Smooth muscle cell (in vitro differentiated cells): ENCODE measurements around the gene KAZN. TPM values are rescaled to one million over a fixed set of nuclear protein-coding genes. Genes with fewer than 3 reads are reported as not detected.

ENCODE experiments used
- DNase-seq: peaks from one replicate; lab custom pipeline; 2025; ENCODE audit not compliant: unreplicated experiment; lab: John Stamatoyannopoulos, UW
- H2AFZ ChIP-seq: fragments of 200-600 bp; sonication (generic); 2 replicates; pipeline ENCODE4 v1.6.0; 2016; ENCODE audit warnings: antibody characterized with exemption, low read depth, mild to moderate bottlenecking
- H3F3A ChIP-seq: fragments of 200-600 bp; sonication (generic); 2 replicates; pipeline ENCODE4 v1.6.0; 2017; ENCODE audit warnings: antibody characterized with exemption, low read depth
- H3K27ac ChIP-seq: fragments of 200-600 bp; sonication (generic); 2 replicates; pipeline ENCODE4 v1.5.1; 2016; ENCODE audit warnings: low read depth, mild to moderate bottlenecking
- H3K27me3 ChIP-seq: fragments of 200-600 bp; sonication (generic); 2 replicates; pipeline ENCODE4 v1.6.1; 2016; ENCODE audit warnings: low read depth, mild to moderate bottlenecking
- H3K36me3 ChIP-seq: fragments of 200-600 bp; sonication (generic); 2 replicates; pipeline ENCODE4 v1.5.1; 2016; ENCODE audit warnings: low read depth
- H3K4me1 ChIP-seq: fragments of 200-600 bp; sonication (generic); 2 replicates; pipeline ENCODE4 v1.5.1; 2016; ENCODE audit warnings: low read depth
- H3K4me2 ChIP-seq: fragments of 200-600 bp; sonication (generic); 2 replicates; pipeline ENCODE4 v1.6.0; 2016; ENCODE audit warnings: mild to moderate bottlenecking
- H3K4me3 ChIP-seq: fragments of 200-600 bp; sonication (generic); 2 replicates; pipeline ENCODE4 v1.5.1; 2016; ENCODE audit warnings: mild to moderate bottlenecking
- H3K79me2 ChIP-seq: fragments of 200-600 bp; sonication (generic); 2 replicates; pipeline ENCODE4 v1.6.0; 2016; ENCODE audit warnings: low read depth, mild to moderate bottlenecking
- H3K9ac ChIP-seq: fragments of 200-600 bp; sonication (generic); 2 replicates; pipeline ENCODE4 v1.6.0; 2016; ENCODE audit warnings: low read depth
- H3K9me3 ChIP-seq: fragments of 200-600 bp; sonication (generic); replicated peaks from 2 replicates; pipeline ENCODE4 v1.5.1; 2016; ENCODE audit warnings: low read depth
- H4K20me1 ChIP-seq: fragments of 200-600 bp; sonication (generic); 2 replicates; pipeline ENCODE4 v1.6.0; 2016; ENCODE audit warnings: low read depth
- WGBS: methylation state at CpG from one replicate; pipeline ENCODE4 v1.1.7; 2016; ENCODE audit warnings: low lambda C conversion rate; 5-methylcytosine and 5-hydroxymethylcytosine counted together
- polyA plus RNA-seq: library from polyadenylated mRNA; unstranded; fragments of >200 nt; fragmentation: Nextera tagmentation; extraction: Ambion mirVana; gene quantifications from 2 replicates; pipeline ENCODE4 v1.2.1, GENCODE V29; 2016
- total RNA-seq: library from RNA; depleted of rRNA; stranded (reverse); fragments of >200 nt; gene quantifications from 2 replicates; pipeline ENCODE4 v1.2.3, GENCODE V29; 2014
- TF ChIP-seq, protein P1 (sequence below): fragments of 200-600 bp; sonication (generic); IDR thresholded peaks from 2 replicates; pipeline ENCODE4 v1.5.1; 2017; ENCODE audit warnings: borderline replicate concordance, mild to moderate bottlenecking, antibody characterized with exemption; ENCODE audit not compliant: insufficient read depth, poor library complexity, severe bottlenecking

The KAZN gene
- total and polyA plus RNA-seq, 2 experiments from 2014 or later: 6.3 to 8.2 TPM

DNA sequence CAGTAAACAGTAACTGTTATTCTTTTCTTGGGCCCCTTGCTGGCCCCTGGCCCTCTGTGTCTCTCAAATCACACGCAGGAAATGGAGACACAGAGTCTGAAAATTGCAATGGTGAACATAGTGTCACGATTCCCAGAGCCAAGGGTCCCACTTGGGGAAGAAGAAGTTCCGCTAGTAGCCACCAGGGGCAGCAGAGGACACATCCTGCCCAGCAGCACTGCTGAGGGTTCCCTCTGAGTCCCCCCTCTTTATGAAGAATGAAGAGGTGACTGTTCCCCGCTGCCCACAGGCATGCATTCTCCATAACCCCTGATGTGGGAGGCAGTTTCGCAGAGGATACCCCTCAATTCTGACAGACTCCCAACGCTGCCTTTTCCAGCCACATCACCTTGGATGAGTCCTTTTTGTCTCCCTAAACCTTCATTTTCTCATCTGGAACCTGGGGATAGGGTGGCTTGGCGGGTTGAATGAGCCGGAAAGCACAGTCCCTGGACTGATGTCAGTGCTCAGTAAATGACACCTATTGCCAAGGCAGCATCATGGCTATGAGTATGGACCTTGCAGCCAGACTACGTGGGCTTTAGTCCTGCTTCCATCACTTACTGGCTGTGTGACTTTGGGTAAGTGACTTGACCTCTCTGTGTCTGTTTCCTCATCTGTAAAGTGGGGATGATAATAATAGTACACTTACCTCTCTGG is 317.0 kb downstream of the KAZN start:
- TF ChIP-seq, protein P1, sequence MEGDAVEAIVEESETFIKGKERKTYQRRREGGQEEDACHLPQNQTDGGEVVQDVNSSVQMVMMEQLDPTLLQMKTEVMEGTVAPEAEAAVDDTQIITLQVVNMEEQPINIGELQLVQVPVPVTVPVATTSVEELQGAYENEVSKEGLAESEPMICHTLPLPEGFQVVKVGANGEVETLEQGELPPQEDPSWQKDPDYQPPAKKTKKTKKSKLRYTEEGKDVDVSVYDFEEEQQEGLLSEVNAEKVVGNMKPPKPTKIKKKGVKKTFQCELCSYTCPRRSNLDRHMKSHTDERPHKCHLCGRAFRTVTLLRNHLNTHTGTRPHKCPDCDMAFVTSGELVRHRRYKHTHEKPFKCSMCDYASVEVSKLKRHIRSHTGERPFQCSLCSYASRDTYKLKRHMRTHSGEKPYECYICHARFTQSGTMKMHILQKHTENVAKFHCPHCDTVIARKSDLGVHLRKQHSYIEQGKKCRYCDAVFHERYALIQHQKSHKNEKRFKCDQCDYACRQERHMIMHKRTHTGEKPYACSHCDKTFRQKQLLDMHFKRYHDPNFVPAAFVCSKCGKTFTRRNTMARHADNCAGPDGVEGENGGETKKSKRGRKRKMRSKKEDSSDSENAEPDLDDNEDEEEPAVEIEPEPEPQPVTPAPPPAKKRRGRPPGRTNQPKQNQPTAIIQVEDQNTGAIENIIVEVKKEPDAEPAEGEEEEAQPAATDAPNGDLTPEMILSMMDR: peak; percentile 81
- no peak overlapping the region for H3K27ac ChIP-seq
- DNase-seq: peak; percentile 10
- no peaks in the 10 kb centered on the region for H4K20me1 ChIP-seq
- H3K9me3 ChIP-seq: no peaks in the 10 kb centered on the region
- no peaks in the 10 kb centered on the region for H3K4me1 ChIP-seq
- H3K36me3 ChIP-seq: no peaks in the 10 kb centered on the region
- no peak overlapping the region for H2AFZ ChIP-seq
- H3K9ac ChIP-seq: no peak overlapping the region
- H3K4me2 ChIP-seq: no peak overlapping the region
- WGBS: 50% methylated on average over 9 of the region's 9 CpGs
- no peaks in the 10 kb centered on the region for H3K27me3 ChIP-seq
- H3F3A ChIP-seq: no peaks in the 10 kb centered on the region
- H3K4me3 ChIP-seq: no peak overlapping the region
- H3K79me2 ChIP-seq: no peaks in the 10 kb centered on the region

DNA sequence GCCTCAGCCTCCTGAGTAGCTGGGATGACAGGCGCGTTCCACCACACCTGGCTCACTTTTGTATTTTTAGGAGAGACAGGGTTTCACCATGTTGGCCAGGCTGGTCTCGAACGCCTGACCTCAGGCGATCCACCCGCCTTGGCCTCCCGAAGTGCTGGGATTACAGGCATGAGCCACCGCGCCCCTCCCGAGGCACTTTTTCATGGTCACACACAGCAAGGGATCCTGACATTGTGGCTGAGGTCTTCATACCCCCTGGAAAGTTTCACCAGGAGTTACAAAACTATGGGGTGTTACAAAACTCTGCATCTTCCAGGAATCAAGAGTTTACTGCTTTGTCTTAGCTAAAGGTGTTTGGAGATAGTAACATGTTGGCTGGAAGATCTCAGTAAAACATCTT is 320.8 kb downstream of the KAZN start:
- Histone ChIP-seq H3K27ac (no peak overlapping the region), H3K4me2 (no peak overlapping the region), H3F3A (peaks cover 11% of the 10 kb centered on the region), H3K9ac (no peak overlapping the region), H3K9me3 (no peaks in the 10 kb centered on the region), H4K20me1 (no peaks in the 10 kb centered on the region), H3K79me2 (no peaks in the 10 kb centered on the region), H3K36me3 (no peaks in the 10 kb centered on the region), H2AFZ (no peak overlapping the region), H3K4me1 (peaks cover 7% of the 10 kb centered on the region), H3K27me3 (no peaks in the 10 kb centered on the region), H3K4me3 (no peak overlapping the region)
- TF ChIP-seq, protein P1: no peak
- WGBS: 94% methylated on average over 10 of the region's 10 CpGs
- no peak for DNase-seq

DNA sequence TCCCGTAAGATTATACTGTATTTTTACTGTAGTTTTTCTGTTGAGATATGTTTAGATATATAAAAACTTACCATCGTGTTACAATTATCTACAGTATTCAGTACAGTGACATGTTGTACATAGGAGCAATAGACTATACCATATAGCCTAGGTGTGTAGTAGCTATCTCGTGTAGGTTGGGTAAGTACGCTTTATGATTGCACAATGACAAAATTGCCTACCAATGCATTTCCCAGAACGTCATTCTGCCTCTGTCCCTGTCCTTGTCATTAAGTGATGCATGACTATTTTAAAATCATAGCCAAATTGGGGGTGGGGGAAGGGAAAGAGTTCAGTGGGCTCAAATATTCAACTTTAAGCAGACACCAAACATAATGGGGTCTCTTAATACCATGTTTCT is 321.3 kb downstream of the KAZN start:
- Histone ChIP-seq H2AFZ (no peak overlapping the region), H3K27ac (no peak overlapping the region), H3K4me1 (peaks cover 7% of the 10 kb centered on the region), H3K79me2 (no peaks in the 10 kb centered on the region), H3K4me3 (no peak overlapping the region), H3K9me3 (no peaks in the 10 kb centered on the region), H3K36me3 (no peaks in the 10 kb centered on the region), H3K27me3 (no peaks in the 10 kb centered on the region), H3F3A (peaks cover 11% of the 10 kb centered on the region), H4K20me1 (no peaks in the 10 kb centered on the region), H3K9ac (no peak overlapping the region), H3K4me2 (no peak overlapping the region)
- WGBS: 79% methylated on average over 5 of the region's 5 CpGs
- no peak for DNase-seq
- TF ChIP-seq, protein P1: no peak

DNA sequence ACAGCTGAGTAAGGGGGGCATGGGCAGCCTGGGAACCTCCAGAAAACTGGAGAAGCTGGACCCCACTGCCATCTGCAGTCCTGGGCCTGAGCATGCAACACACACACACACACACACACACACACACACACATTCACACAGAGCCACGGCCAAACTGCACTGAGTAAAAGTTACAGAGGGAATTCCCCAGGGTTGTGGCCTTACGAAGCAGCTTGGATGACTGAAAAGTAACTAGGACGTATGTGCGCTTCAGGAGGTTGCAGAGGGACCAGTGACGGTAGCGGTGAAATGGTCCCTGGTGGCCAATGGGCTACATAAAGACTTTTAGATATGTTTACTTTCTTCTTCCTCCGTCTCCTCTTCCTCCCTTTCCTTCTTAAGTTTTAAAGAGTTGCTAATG is 322.6 kb downstream of the KAZN start:
- WGBS: 65% methylated on average over 7 of the region's 7 CpGs
- H3K9me3 ChIP-seq: no peaks in the 10 kb centered on the region
- no peak overlapping the region for H3K9ac ChIP-seq
- H4K20me1 ChIP-seq: peaks cover 5% of the 10 kb centered on the region
- H3K27me3 ChIP-seq: no peaks in the 10 kb centered on the region
- H3K4me2 ChIP-seq: no peak overlapping the region
- TF ChIP-seq, protein P1: no peak
- no peaks in the 10 kb centered on the region for H3K36me3 ChIP-seq
- H3K4me1 ChIP-seq: peaks cover 18% of the 10 kb centered on the region
- no peak for DNase-seq
- H3K79me2 ChIP-seq: no peaks in the 10 kb centered on the region
- H3F3A ChIP-seq: peaks cover 11% of the 10 kb centered on the region
- H3K27ac ChIP-seq: no peak overlapping the region
- H3K4me3 ChIP-seq: no peak overlapping the region
- H2AFZ ChIP-seq: no peak overlapping the region
